Astrocyte of the cerebellum (primary cell): ENCODE measurements around the gene SF1.

Experiments used
- DNase-seq: peaks from one replicate; pipeline ENCODE4 v3.0.0-alpha.2; 2011; ENCODE audit warnings: low read depth
- H3K4me3 ChIP-seq: 2 replicates; pipeline ENCODE4 v1.5.1; 2011; ENCODE audit warnings: mild to moderate bottlenecking, low read depth, low read length, moderate library complexity
- in situ Hi-C: cut with HindIII; loops from 2 replicates; pipeline ENCODE4 v1.10.0; 2017; ENCODE audit warnings: low sequenced_read_pairs
- TF ChIP-seq, protein P1 (sequence below): IDR thresholded peaks from 2 replicates; pipeline ENCODE4 v1.5.1; 2012; ENCODE audit warnings: low read length, low read depth, moderate library complexity, mild to moderate bottlenecking; ENCODE audit errors: missing control alignments

SF1 gene

DNA sequence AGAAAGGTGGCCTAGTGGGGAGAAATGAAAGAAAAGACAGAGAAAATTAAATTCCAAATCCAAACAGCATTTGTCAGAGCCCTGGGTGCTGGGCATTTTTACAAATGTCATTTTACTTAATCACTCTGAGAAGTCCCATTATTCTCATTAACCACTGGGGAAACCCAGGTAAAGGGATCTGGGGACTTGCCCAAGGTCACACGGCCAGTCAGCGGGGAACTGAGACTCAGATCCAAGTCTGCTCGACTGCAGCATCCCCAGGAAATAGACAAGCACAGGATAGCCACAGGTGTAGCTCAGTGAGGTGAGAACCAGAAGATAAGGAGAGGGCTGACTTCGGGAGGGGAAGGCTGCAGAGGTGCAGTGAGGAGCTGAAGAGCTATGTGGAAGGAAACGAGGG, 63.2 kb downstream of the SF1 start:
- TF ChIP-seq, protein P1, sequence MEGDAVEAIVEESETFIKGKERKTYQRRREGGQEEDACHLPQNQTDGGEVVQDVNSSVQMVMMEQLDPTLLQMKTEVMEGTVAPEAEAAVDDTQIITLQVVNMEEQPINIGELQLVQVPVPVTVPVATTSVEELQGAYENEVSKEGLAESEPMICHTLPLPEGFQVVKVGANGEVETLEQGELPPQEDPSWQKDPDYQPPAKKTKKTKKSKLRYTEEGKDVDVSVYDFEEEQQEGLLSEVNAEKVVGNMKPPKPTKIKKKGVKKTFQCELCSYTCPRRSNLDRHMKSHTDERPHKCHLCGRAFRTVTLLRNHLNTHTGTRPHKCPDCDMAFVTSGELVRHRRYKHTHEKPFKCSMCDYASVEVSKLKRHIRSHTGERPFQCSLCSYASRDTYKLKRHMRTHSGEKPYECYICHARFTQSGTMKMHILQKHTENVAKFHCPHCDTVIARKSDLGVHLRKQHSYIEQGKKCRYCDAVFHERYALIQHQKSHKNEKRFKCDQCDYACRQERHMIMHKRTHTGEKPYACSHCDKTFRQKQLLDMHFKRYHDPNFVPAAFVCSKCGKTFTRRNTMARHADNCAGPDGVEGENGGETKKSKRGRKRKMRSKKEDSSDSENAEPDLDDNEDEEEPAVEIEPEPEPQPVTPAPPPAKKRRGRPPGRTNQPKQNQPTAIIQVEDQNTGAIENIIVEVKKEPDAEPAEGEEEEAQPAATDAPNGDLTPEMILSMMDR, result no peak
- in situ Hi-C loops, result loop anchor here (5.0 to 10.0 kb wide), 2 partner anchors 37 to 60 kb away; partner anchors contain the start of gene SF1
- no peak overlapping the region for H3K4me3 ChIP-seq
- DNase-seq, result no peak

GRCh38 chr11:64714666-64715065, 63.7 kb downstream of the SF1 start:
- TF ChIP-seq, protein P1, result no peak
- H3K4me3 ChIP-seq, result no peak overlapping the region
- DNase-seq, result no peak
- in situ Hi-C loops, result loop anchor here (5.0 to 10.0 kb wide), 2 partner anchors 38 to 60 kb away; partner anchors contain the start of gene SF1
